ENCODE results near the gene PRODH2.
"Not testable (repeated sequence)": the region's sequence is repeated elsewhere in the genome, so short reads cannot be mapped to it uniquely, and the experiment has no call there.

The PRODH2 gene

GRCh38 chr19:35775298-35776101 is 37.1 kb downstream of the PRODH2 start, which contains the start of gene ARHGAP33:
Gene ARHGAP33, plus strand, starts transcription at chr19:35775564. Its CDS starts 95 bp downstream, at chr19:35775659.
- Histone ChIP-seq H3K27ac (ENCODE audit: low read depth, low read length) (peak within 1 kb of the TSS; percentile 42), H3K4me3 (ENCODE audit: low read depth in 1 of 2, low read length in 2 of 2) (peak within 1 kb of the TSS; percentile 61 to 70), H3K9me3 (ENCODE audit: low read length) (no peaks in the 10 kb centered on the region), H3K9ac (ENCODE audit: low read length) (no peak within 1 kb of the TSS), H3K36me3 (ENCODE audit: insufficient read depth, low read length) (no peaks in the 10 kb centered on the region), H3K4me1 (ENCODE audit: insufficient read depth, low read length) (peaks cover 18% of the 10 kb centered on the region), H3K27me3 (ENCODE audit: control insufficient read depth in 1 of 2, insufficient read depth in 2 of 2, low read length in 2 of 2) (no peaks in the 10 kb centered on the region)

DNA sequence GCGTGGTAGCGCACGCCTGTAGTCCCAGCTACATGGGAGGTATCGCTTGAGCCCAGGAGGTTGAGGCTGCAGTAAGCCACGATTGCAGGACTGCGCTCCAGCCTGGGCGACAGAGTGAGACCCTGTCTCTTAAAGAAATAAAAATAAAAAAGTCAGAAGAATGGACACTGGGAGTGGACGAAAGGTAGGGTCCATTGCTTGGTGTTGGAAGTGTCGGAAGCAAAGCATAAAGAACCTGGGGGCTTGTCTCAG is 37.7 kb downstream of the PRODH2 start:
- Histone ChIP-seq H3K36me3 (ENCODE audit: insufficient read depth, low read length) (no peaks in the 10 kb centered on the region), H3K4me3 (ENCODE audit: low read depth in 1 of 2, low read length in 2 of 2) (peak overlapping the region; percentile 30 to 61), H3K9me3 (ENCODE audit: low read length) (no peaks in the 10 kb centered on the region), H3K4me1 (ENCODE audit: insufficient read depth, low read length) (peaks cover 18% of the 10 kb centered on the region), H3K27me3 (ENCODE audit: control insufficient read depth in 1 of 2, insufficient read depth in 2 of 2, low read length in 2 of 2) (no peaks in the 10 kb centered on the region), H3K9ac (ENCODE audit: low read length) (no peak overlapping the region), H3K27ac (ENCODE audit: low read depth, low read length) (no peak overlapping the region)

- Histone ChIP-seq H3K27me3 (ENCODE audit: control insufficient read depth in 1 of 2, insufficient read depth in 2 of 2, low read length in 2 of 2) (no peaks in the 10 kb centered on the region), H3K4me1 (ENCODE audit: insufficient read depth, low read length) (peaks cover 18% of the 10 kb centered on the region), H3K9ac (ENCODE audit: low read length) (no peak overlapping the region), H3K4me3 (ENCODE audit: low read depth in 1 of 2, low read length in 2 of 2) (peak overlapping the region; percentile 30 to 61), H3K9me3 (ENCODE audit: low read length) (no peaks in the 10 kb centered on the region), H3K27ac (ENCODE audit: low read depth, low read length) (no peak overlapping the region), H3K36me3 (ENCODE audit: insufficient read depth, low read length) (no peaks in the 10 kb centered on the region)
Measured at GRCh38 chr19:35774274-35775045, 38.2 kb downstream of the PRODH2 start.

GRCh38 chr19:35773020-35773806 is 39.4 kb downstream of the PRODH2 start:
- Histone ChIP-seq H3K27me3 (ENCODE audit: control insufficient read depth in 1 of 2, insufficient read depth in 2 of 2, low read length in 2 of 2) (no peaks in the 10 kb centered on the region), H3K36me3 (ENCODE audit: insufficient read depth, low read length) (no peaks in the 10 kb centered on the region), H3K27ac (ENCODE audit: low read depth, low read length) (no peak overlapping the region), H3K4me1 (ENCODE audit: insufficient read depth, low read length) (peaks cover 18% of the 10 kb centered on the region), H3K4me3 (ENCODE audit: low read depth in 1 of 2, low read length in 2 of 2) (no peak overlapping the region), H3K9me3 (ENCODE audit: low read length) (no peaks in the 10 kb centered on the region), H3K9ac (ENCODE audit: low read length) (no peak overlapping the region)

- H3K27me3 ChIP-seq (ENCODE audit: control insufficient read depth in 1 of 2, insufficient read depth in 2 of 2, low read length in 2 of 2); H3K36me3 ChIP-seq (ENCODE audit: insufficient read depth, low read length); H3K9ac ChIP-seq (ENCODE audit: low read length); H3K4me3 ChIP-seq (ENCODE audit: low read depth in 1 of 2, low read length in 2 of 2); H3K27ac ChIP-seq (ENCODE audit: low read depth, low read length); H3K9me3 ChIP-seq (ENCODE audit: low read length): not testable (repeated sequence)
- H3K4me1 ChIP-seq (ENCODE audit: insufficient read depth, low read length), result peaks cover 18% of the 10 kb centered on the region
Measured at GRCh38 chr19:35772362-35772761, 40.3 kb downstream of the PRODH2 start.

DNA sequence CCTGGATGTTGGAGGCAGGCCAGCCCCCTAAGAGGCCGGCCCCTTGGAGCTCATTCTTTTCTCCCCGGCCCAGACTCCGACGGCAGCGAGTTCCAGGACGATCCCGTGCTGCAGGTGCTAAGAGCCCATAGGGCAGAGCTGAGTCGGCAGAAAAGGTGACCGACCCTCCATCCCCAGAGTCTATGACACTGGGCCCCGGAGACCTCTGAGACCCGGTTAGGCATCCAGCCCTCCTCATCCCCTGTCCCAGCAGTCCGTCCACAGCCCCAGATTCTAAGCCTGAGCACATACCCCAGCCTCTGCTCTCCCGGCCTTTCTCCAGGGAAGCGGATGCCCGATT is 44.6 kb downstream of the PRODH2 start:
- no peaks in the 10 kb centered on the region for H3K36me3 ChIP-seq (ENCODE audit: insufficient read depth, low read length)
- no peak overlapping the region for H3K27ac ChIP-seq (ENCODE audit: low read depth, low read length)
- H3K9me3 ChIP-seq (ENCODE audit: low read length), result no peaks in the 10 kb centered on the region
- no peak overlapping the region for H3K4me3 ChIP-seq (ENCODE audit: low read depth in 1 of 2, low read length in 2 of 2)
- H3K27me3 ChIP-seq (ENCODE audit: control insufficient read depth in 1 of 2, insufficient read depth in 2 of 2, low read length in 2 of 2), result no peaks in the 10 kb centered on the region
- no peaks in the 10 kb centered on the region for H3K4me1 ChIP-seq (ENCODE audit: insufficient read depth, low read length)
- H3K9ac ChIP-seq (ENCODE audit: low read length), result no peak overlapping the region

- Histone ChIP-seq H3K27me3 (ENCODE audit: control insufficient read depth in 1 of 2, insufficient read depth in 2 of 2, low read length in 2 of 2) (no peaks in the 10 kb centered on the region), H3K9ac (ENCODE audit: low read length) (no peak overlapping the region), H3K4me1 (ENCODE audit: insufficient read depth, low read length) (no peaks in the 10 kb centered on the region), H3K36me3 (ENCODE audit: insufficient read depth, low read length) (no peaks in the 10 kb centered on the region), H3K9me3 (ENCODE audit: low read length) (no peaks in the 10 kb centered on the region), H3K4me3 (ENCODE audit: low read depth in 1 of 2, low read length in 2 of 2) (no peak overlapping the region), H3K27ac (ENCODE audit: low read depth, low read length) (no peak overlapping the region)
Measured at GRCh38 chr19:35767288-35768081, 45.2 kb downstream of the PRODH2 start.

DNA sequence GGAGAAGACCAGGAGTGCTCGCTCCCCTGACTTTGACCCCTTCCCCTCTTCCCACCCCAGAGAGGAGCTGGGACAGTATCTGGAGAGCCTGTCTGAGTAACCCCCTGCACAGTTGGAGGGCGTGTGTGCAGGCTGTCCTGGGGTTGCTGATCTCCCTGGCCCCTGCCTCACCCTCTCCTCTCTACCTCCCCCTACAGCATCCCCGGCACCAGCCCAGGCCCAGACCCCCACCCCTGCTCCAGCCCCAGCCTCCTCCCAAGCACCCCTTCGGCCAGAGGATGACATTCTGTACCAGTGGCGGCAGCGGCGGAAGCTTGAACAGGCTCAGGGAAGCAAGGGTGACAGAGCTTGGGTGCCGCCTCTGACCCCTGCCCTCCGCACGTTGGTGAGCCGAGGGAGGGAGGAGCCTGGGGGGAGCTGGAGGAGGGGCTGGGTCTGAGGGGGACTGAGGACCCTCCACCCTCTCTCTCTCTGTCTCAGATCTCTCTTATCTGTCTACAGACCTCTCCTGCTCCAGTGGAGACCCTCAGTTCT is 46.0 kb downstream of the PRODH2 start:
- Histone ChIP-seq H3K27ac (ENCODE audit: low read depth, low read length) (no peak overlapping the region), H3K27me3 (ENCODE audit: control insufficient read depth in 1 of 2, insufficient read depth in 2 of 2, low read length in 2 of 2) (no peaks in the 10 kb centered on the region), H3K4me1 (ENCODE audit: insufficient read depth, low read length) (no peaks in the 10 kb centered on the region), H3K9ac (ENCODE audit: low read length) (no peak overlapping the region), H3K4me3 (ENCODE audit: low read depth in 1 of 2, low read length in 2 of 2) (no peak overlapping the region), H3K9me3 (ENCODE audit: low read length) (no peaks in the 10 kb centered on the region), H3K36me3 (ENCODE audit: insufficient read depth, low read length) (peaks cover 7% of the 10 kb centered on the region)

DNA sequence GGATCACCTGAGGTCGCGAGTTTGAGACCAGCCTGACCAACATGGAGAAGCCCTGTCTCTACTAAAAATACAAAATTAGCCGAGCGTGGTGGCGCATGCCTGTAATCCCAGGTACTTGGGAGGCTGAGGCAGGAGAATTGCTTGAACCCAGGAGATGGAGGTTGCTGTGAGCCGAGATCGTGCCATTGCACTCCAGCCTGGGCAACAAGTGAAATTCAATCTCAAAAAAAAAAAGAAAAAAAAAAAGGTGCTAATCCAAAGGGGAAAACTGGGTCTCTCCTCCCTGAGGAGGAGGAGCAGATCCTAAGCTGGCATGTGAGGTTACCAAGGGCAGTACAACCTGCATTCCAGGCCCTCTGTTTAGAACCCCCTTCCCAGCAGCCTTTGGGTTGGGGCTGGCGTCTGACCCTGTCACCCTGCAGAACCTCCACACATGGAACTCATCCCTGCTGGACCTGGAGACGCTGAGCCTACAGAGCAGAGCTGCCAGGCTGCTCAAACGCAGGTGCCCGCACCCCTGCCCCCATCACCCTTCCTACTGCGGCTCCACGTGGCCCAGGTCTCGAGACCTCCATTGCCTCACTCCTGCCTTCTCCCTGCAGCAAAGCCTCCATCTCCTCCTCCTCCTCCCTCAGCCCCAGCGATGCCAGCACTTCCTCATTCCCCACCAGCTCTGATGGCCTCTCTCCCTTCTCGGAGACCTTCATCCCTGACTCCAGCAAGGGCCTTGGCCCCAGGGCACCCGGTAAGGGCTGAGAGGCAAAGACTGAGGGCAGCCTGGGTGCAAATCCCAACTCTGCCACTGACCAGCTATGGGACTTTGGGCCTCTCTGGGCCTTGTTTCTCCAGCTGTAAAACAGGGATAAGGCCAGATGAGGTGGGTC is 48.0 kb downstream of the PRODH2 start:
- Histone ChIP-seq H3K9ac (ENCODE audit: low read length) (no peak overlapping the region), H3K4me3 (ENCODE audit: low read depth in 1 of 2, low read length in 2 of 2) (no peak overlapping the region), H3K36me3 (ENCODE audit: insufficient read depth, low read length) (peaks cover 12% of the 10 kb centered on the region), H3K4me1 (ENCODE audit: insufficient read depth, low read length) (peaks cover 3% of the 10 kb centered on the region), H3K27me3 (ENCODE audit: control insufficient read depth in 1 of 2, insufficient read depth in 2 of 2, low read length in 2 of 2) (no peaks in the 10 kb centered on the region), H3K27ac (ENCODE audit: low read depth, low read length) (no peak overlapping the region), H3K9me3 (ENCODE audit: low read length) (no peaks in the 10 kb centered on the region)

DNA sequence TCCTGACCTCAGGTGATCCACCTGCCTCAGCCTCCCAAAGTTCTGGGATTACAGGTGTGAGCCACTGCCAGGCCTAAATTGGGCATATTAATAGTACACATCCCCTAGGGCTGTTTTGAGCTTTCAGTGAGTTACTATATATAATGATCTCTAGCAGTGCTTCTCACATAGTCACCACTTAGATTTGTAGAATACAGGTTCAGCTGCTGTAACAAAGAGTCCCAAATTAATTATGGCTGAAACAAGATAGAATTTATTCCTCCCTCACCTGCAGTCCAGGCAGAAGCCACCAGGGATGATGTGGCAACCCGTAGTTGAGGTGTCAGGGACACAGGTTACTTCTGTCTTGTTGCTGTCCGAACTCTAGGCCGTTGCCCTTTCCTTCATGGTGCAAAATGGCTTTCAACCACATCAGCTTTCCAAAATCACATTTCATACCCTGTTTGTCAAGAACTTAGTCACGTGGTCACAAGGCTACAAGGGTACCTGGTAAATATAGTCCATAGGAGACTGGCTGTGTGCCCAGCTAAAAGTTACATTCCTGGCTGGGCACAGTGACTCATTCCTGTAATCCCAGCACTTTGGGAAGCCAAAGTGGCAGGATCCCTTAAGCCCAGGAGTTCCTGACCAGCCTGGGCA is 51.8 kb downstream of the PRODH2 start:
- Histone ChIP-seq H3K9me3 (ENCODE audit: low read length) (no peaks in the 10 kb centered on the region), H3K36me3 (ENCODE audit: insufficient read depth, low read length) (peaks cover 12% of the 10 kb centered on the region), H3K27ac (ENCODE audit: low read depth, low read length) (no peak overlapping the region)

More for the DNA sequence above, 51.8 kb downstream of the PRODH2 start:
- no peak overlapping the region for H3K4me3 ChIP-seq (ENCODE audit: low read depth in 1 of 2, low read length in 2 of 2)
- peaks cover 15% of the 10 kb centered on the region for H3K4me1 ChIP-seq (ENCODE audit: insufficient read depth, low read length)
- no peaks in the 10 kb centered on the region for H3K27me3 ChIP-seq (ENCODE audit: control insufficient read depth in 1 of 2, insufficient read depth in 2 of 2, low read length in 2 of 2)
- H3K9ac ChIP-seq (ENCODE audit: low read length), result no peak overlapping the region
